HG03025 (cell line): ENCODE measurements around the gene GJB4.
"Not testable (repeated sequence)": the region's sequence is repeated elsewhere in the genome, so short reads cannot be mapped to it uniquely, and the experiment has no call there.

ENCODE experiments used
- ATAC-seq: cut with Tn5 transposase; IDR thresholded peaks from one replicate; pipeline ENCODE4 v1.9.1; 2021; ENCODE audit warnings: mild to moderate bottlenecking, moderate library complexity; ENCODE audit not compliant: unreplicated experiment, low FRiP score

GJB4 gene

DNA sequence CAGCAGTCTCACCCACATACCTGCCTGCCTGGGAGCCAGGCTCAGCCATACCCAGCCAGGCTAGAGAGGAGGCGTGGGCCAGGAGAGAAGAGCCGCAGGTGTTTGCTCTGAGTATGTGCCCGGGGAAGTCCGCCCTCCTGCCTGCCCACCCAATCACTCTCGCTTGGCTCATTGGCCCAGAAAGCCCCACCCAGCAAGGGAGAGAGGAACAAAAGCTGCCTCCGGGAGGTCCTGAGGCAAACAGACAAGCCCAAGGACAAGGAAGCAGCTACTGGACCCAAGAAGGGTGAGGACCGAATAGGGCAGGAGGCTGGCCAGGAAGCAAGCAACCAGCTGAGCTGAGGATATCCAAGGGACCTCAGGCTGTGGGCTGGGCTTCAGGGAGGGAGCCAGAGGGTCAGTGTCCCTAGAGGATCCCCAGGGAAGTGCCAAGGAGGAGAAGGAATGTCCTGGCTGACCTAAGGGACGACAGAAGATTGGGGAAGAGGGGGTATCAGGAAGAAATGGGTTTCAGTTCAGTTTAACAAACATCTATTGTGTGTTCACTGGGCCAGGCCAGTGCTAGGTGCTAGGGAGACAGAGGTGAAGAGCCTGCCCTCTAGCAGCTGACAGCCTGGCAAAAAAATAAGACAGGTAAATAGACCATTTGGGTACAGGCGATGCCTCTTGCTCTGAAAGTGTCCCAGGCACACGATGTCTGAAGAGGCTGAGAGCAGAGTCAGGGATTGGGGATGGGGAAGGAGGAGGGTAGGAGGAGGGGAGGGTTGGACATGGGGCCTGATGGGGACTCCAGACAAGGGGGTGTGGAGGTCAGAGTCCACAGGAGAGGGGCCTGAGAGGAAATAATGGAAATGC lies at the start of gene GJB4:
Gene GJB4 (plus strand): TSS at position 238 of the 855 bp plus-strand sequence. CDS start 1,515 bp downstream, outside the sequence.
- no peak for ATAC-seq

DNA sequence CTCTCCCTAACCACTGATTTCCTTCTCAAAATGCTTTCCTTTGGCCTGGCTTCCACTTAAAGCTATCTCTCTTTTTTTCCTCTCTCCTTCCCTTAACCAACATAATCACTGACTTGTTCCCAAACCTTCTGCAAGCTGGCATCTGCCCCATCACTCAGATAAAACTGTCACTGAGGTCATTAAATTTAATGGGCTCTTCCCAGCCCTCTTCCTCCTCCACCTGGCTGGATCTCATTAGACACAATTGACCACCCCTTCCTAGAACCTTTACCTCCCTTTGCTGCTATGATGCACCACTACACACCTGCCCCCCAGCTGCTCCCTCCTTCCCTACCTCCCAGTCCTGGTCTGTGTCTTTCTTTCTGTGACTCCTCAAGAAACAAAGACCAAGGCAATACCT lies 48.7 kb upstream of the GJB4 start:
- ATAC-seq = no peak

DNA sequence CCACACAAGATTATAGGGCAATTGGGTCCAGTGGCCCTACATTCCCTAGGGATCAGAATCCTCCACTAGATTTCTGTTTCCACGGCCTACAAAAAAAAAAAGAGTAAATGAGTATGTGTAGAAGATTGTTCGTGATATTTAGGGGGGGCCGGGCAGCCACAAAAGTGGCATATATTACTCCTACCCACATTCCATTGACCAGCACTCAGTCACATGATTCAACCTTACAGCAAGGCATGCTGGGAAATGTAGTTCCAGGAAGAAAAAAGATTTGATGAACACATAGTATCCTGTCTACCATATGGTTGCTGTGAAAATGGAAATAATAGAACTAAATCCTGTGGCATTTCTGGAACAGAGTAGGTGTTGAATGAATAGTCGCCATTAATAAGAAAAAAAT lies 48.1 kb upstream of the GJB4 start:
- ATAC-seq = no peak

DNA sequence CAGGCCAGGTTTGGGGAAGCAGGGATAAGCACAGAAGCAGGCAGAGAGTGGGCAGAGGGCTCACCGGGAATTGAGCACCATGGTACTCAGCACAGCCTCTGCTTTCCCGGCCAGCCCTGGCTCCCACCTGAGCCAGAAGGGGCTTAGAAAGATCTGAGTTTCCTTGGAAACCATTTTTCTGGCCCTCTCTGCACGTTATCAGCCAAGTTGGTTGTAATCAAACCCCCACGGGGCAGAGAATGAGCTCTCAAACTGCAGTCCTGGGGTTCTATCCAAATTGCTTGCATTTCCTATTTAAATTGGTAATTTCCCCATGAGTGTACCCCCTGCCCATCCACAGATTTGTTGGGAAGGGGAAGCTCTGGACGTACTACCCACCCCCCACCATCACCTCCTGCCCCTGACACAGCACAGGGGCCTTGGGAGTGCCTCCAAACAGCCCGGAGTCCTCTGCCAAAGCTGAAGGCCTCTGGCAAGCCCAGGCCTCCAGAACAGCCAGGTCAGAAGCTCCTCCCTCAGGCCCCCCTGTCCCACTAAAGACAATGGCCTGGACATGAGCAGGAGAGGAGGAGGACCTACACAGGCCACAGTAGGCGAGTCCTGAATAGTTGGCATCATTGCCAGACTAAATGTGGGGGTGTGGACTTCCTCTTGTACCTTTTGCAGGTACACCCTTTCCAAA lies 47.4 kb upstream of the GJB4 start:
- no peak for ATAC-seq

DNA sequence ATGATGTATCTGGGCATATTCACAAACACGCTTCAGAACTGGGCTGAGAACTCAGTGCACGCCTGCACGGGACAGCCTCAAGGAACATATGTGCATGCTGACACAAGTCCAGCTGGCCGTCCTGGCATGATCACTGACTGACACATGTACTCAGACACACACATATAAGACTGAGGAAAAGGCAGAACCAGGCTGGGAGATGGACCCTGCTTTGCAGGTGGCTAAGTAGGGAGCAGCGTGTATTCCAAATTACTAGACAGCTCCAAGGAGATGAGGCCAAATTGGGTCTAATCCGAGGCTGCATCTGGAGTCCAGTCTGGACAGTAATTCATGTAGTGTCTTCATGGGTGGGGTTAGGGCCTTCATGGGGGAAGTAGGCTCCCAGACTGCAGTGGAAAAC lies 46.1 kb upstream of the GJB4 start:
- ATAC-seq = no peak

DNA sequence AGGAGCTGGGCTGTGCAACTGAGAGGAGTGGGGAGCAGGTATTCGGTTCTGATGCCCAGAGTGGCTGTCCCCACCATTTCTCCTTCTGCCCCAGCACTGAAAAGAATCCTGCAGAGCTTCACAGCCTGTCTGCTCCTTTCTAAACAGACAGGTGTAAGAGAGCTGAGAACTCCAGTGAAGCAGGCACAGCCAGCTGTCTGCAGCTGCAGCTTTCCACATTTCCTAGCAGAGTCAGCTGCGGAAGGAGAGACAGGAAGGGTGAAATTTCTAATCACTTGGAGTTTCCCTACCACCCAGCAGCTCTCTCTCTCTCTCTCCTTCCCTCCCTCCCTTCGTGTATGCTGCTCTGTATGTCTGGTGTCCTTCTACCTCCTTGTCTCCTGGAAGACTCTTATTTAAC lies 45.2 kb upstream of the GJB4 start:
- no peak for ATAC-seq

DNA sequence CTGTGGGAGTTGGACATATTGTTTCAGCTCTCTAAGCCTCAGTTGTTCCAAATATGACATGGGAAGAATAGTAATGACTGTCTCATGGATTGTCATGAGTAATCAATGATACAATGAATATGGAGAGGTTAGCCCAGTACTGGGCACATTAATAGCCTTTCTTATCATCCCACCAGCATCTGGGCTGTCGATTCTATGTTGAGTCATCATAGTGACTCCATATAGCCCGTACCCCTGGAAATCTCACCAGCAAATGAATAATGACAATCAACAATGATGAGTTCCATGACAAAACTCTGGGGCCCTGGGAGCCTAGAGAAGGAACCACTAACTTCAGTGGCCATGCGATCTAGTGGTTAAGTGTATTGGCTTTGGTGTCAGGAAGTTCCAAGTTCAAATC lies 44.4 kb upstream of the GJB4 start:
- no peak for ATAC-seq

DNA sequence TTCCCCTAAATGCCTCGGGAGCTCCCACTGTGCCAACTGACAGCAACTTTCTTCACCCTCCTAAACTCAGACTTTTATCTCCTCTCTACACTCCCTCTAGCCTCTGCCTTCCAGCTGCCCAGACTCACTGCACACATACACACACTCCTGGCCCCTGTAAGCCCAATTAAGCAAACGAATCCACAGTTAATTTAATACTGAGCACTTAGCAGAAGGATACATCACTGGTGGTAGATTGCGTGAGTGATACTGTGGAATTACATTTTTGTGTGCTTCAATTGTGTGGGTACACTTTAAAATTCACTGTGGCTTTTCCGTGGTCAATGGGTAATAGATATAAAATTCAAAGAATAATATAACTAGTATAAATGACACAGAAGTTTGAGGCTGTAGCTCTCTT lies 38.3 kb upstream of the GJB4 start:
- no peak for ATAC-seq

DNA sequence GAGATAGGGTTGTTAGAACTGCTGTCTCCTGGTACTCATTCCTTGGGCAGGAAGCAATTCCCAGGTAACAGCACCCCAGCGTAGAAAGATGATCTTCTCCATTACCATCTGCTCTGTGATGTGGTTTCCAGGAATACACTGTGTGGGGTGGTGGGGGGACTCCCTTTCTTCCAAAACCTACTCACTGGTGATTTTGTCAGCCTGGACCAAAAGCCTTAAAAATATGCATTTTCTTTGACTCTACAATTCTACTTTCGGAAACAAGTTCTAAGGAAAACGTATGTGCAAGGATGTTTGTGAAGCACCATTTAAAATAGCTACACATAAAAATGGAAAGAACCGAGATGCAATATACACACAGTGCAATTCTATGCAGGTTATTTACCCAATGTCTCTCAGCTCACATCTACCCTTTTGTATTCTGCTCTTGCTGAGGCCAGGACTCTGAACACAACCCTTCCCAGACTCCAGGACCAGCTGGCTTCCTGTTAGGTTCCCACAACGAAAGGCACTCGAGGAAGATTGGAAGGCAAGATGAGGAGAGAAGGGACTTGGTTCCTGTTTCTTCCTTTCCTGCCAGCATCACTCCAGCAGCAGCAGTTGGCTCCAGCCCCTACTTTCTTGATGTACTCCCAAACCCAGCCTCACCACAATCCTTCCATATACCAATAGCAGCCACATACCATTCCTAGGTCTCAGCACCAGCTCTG lies 37.7 kb upstream of the GJB4 start:
- ATAC-seq = no peak

DNA sequence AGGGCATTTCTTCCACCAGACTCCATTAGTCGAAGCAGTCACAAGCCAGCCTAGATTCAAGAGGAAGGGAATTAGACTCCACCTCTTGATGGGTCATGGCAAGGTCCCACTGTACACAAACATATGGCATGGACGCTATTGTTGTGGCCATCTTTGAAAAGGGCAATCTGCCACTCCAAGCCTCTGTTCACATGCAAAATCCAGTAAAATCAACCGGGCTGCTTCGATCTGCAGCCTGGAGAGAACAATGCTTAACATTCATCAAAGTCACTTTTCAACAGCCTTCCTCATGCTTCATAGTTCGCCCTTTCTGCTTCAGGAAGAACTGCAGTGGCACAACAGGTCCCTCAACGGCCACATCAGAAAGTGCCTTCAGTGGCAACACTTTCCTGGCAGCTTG lies 32.7 kb upstream of the GJB4 start:
- no peak for ATAC-seq

DNA sequence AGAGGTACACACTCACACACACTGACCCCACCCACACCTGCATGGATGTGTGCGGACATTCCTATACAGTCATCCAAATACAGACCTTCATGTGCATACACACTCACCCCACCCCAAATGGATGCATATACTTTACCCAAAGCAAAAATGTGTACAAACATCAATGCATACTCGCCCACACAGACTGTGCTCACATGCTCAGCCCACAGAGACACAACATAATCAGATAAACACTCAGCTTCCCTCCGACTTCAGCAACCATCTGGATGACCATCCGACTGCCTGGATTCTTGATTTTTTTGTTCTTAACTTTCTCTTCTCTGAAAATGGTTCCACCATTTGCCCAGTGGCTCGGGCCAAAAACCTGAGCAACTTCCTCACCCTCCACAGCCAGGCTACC lies 29.1 kb upstream of the GJB4 start:
- ATAC-seq = no peak

DNA sequence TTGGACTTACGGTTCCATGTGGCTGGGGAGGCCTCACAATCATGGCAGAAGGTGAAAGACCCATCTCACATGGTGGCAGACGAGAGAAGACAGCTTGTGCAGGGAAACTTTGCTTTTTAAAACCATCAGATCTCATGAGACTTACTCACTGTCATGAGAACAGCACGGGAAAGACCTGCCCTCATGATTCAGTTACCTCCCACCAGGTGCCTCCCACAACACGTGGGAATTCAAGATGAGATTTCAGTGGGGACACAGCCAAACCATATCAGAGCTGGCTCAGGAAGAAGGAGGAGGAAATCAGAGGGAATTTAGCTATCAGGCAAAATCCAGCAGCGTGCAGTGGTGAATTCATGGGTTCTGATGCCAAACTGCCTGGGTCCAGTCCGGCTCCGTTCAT lies 26.7 kb upstream of the GJB4 start:
- not testable (repeated sequence) for ATAC-seq

DNA sequence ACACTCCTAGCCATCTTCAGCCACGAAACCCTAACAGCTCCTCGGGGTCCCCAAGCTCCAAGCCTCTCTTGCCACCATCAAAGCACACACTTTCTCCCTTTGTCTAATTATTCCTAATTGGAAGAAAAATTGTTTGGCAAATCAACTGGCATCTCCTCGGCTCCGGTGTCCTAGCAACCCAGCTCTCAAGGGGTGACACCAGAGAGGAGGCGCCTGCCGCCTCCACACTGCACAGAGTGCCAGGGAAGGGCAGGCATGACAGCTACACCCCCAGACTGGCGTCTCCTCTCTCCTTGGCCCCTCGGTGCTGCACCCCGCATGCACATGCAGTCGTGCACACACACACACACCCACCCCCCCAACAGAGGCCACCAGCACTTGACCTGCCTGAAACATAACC lies 22.8 kb upstream of the GJB4 start:
- no peak for ATAC-seq

DNA sequence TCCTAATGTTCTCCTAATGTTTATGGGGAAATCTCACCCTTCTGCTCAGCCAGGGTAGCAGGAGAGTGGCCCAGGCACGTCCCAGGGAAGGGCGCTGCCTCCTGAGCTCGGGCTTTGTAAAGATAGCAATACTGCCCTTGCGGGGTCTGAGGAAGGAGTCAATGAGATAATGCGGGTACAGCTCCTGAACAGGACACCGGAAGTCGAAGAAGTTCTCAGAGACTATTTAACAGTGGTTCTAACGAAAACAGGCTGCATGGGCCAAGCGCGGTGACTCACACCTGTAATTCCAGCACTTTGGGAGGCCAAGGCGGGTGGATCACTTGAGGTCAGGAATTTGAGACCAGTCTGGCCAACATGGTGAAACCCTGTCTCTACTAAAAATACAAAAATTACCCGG lies 22.3 kb upstream of the GJB4 start:
- not testable (repeated sequence) for ATAC-seq

DNA sequence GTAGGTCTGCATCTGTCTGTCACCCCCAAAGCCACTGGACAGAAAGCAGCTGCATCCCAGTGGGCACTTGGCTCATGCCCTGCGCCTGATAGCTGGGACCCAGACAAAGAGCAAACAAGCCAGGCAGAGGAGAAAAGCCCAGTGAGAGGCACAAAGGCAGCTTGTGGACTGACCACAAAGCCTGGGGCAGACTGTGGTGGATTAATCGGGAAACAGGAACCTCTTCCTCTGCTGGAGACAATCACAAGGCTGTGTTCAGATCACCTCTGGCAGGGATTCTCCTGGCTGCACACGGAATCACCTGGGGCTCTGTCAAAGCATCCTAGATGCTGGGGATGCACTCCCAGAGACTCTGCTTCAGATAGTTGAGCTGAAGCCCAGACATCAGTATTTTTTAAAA lies 19.9 kb upstream of the GJB4 start:
- no peak for ATAC-seq

DNA sequence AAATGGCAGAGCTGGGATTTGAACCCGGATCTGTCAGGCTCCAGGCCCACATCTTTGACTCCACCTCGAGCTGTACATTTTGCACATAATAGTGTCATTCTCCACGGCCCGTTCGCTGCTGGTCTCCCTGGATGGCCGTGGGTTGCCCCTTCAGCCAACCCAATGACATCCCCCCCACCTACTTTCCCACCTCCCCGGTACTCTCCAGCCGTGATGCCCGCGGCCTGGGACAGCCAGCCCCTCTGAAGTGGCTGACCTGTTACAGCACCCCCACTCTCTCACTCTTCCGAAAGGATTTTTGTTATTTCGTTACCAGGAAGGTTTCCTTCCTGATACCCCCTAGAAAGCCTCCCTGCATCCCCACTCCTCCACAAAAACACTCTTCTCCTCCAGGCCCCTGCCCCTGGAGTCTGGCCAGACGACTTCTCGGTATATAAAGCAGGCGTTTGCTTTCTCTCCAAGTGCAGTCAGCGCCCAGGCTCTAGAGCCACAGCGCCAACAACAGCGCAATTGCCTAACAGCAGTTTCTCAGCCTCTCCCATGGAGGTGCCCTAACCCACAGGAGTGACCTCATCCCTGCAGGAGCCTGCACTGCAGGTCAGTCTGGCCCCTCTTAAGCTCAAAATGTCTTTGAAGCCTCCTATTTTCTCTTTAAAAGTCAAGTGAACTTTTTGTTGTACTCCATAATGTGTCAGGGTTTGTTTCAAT lies 19.2 kb upstream of the GJB4 start:
- no peak for ATAC-seq

DNA sequence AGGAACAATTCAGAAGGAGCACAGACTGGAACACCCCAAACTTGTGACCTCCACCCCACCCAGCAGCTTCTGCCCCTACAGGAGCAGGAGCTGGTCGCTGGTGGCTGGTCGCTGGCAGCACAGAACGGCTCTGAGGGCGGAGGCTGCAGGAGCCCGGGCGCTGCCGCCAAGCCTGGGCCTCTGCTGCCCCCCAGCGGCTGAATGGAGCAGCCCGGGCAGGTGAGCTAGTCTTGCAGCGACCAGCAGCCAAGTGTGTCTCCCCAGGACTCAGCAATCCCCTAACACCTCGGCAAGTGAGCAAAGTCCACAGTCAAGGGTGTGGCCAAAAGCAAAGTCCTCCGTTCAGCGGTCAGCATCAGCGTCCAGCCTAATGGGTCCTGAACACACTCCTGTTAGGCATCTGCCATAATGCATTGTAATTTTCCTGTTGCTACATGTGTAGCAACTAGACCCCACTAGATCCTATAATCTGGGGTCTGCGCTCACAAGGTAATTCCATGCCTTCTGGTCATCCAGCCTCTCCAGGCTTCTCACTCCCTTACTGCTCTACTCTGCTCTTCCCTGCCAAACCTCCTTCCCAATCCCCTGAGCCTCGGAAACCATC lies 16.8 kb upstream of the GJB4 start:
- no peak for ATAC-seq

DNA sequence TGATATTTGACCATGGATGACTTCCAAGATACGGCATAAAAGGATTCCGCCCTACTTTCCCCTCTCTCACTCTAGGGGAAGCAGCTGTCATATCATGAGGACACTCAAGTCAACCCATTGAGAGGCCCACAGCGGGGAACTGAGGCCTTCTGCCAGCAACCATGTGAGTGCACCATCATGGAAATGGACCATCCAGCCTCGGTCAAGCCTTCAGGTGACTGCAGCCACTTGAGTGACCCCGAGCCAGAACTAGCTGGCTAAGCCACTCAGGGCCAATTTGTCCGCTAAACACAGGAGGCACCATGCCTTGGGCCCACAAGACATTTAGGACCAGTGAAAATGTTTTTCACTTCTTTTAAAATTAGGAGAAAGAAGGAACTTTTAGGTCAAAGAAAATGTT lies 15.8 kb upstream of the GJB4 start:
- no peak for ATAC-seq

DNA sequence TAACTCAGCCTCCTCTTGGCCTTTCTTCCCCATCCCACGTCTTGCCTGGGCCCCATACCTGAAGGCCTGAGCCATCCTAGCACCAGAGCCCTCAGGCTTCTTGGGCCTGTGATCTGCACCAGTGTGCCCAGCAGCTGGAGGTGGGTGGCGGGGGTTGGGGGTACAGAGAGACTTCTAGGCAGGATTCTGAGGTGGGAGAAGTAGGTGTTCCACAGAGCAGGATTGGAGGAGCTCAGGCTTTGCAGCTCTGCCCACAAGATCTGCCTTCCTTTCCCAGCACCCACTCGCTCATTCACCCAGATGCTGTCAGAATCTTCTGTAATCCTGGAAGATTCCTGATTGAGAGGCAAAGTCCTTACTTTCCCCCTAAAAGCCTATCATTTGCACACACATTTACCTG lies 14.7 kb upstream of the GJB4 start:
- ATAC-seq = no peak

DNA sequence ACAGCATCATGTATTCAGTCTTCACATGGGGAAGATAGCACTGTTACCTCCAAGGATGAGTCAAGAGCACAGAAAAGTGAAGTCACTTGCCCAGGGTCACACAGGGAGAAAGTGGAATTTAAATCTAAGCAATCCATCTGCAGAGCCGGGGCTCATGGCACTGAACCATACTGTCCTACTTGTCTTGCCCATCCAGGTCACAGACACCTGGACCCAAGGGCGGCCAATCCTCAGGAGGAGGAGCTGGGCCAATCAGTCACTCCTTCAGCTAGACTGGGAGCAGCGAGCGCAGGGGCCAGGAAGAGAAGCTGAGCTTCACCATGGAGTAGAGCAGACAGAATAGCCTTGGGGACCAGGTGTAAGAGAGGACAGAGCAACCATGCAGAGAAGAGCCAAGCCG lies 13.9 kb upstream of the GJB4 start:
- ATAC-seq = no peak
